GM23338 (cell line): Measurements from ENCODE around the gene S1PR3. TPM values are rescaled to one million over a fixed set of nuclear protein-coding genes. Genes with fewer than 3 reads are reported as not detected.

ENCODE experiments used
- ATAC-seq: fragments of 200-7000 bp; cut with Tn5 transposase; 3 replicates; pipeline ENCODE4 v1.9.1; 2020
- DNase-seq: peaks from one replicate; pipeline ENCODE4 v3.0.0-alpha.2; 2015; ENCODE audit warnings: low spot score
- H2AFZ ChIP-seq: fragments of 200-600 bp; sonication (generic); 2 replicates; pipeline ENCODE4 v1.8.0; 2016; ENCODE audit warnings: antibody characterized with exemption, mild to moderate bottlenecking, moderate library complexity
- H3F3A ChIP-seq: fragments of 200-600 bp; sonication (generic); replicated peaks from 2 replicates; pipeline ENCODE4 v1.8.0; 2017; ENCODE audit warnings: antibody characterized with exemption, mixed run types, low read depth
- H3K27ac ChIP-seq: fragments of 200-600 bp; sonication (generic); 2 replicates; pipeline ENCODE4 v1.6.1; 2016; ENCODE audit warnings: low read depth
- H3K27me3 ChIP-seq: fragments of 200-600 bp; sonication (generic); 2 replicates; pipeline ENCODE4 v1.8.0; 2016; ENCODE audit warnings: mild to moderate bottlenecking, mixed run types, moderate library complexity; ENCODE audit not compliant: insufficient read depth
- H3K36me3 ChIP-seq: fragments of 200-600 bp; sonication (generic); 2 replicates; pipeline ENCODE4 v1.8.0; 2016; ENCODE audit warnings: mild to moderate bottlenecking; ENCODE audit not compliant: insufficient read depth
- H3K4me1 ChIP-seq: fragments of 200-600 bp; sonication (generic); 2 replicates; pipeline ENCODE4 v1.8.0; 2016; ENCODE audit warnings: mild to moderate bottlenecking, moderate library complexity; ENCODE audit not compliant: insufficient read depth
- H3K4me2 ChIP-seq: fragments of 200-600 bp; sonication (generic); 2 replicates; pipeline ENCODE4 v1.7.1; 2017; ENCODE audit warnings: mixed run types
- H3K4me3 ChIP-seq: fragments of 200-600 bp; sonication (generic); 2 replicates; pipeline ENCODE4 v1.6.1; 2016; ENCODE audit warnings: mixed run types
- H3K79me2 ChIP-seq: fragments of 200-600 bp; sonication (generic); replicated peaks from 2 replicates; pipeline ENCODE4 v1.8.0; 2017; ENCODE audit warnings: mild to moderate bottlenecking; ENCODE audit not compliant: insufficient read depth
- H3K9me2 ChIP-seq: fragments of 200-600 bp; sonication (generic); 2 replicates; pipeline ENCODE4 v1.8.0; 2017; ENCODE audit not compliant: insufficient read depth
- H4K20me1 ChIP-seq: fragments of 200-600 bp; sonication (generic); replicated peaks from 2 replicates; pipeline ENCODE4 v1.8.0; 2017; ENCODE audit warnings: mild to moderate bottlenecking; ENCODE audit not compliant: insufficient read depth
- H3K27ac Mint-ChIP-seq: 2 replicates; pipeline ENCODE4 v1.8.0; 2020; ENCODE audit warnings: inconsistent platforms, mild to moderate bottlenecking, moderate library complexity, mixed read lengths
- H3K27me3 Mint-ChIP-seq: 3 replicates; pipeline ENCODE4 v1.8.0; 2022; ENCODE audit warnings: low read depth, mild to moderate bottlenecking, moderate library complexity, mixed read lengths, inconsistent platforms; ENCODE audit not compliant: insufficient read depth, poor library complexity
- H3K36me3 Mint-ChIP-seq: 3 replicates; pipeline ENCODE4 v1.8.0; 2021; ENCODE audit warnings: low read depth, mild to moderate bottlenecking, inconsistent platforms, moderate library complexity, mixed read lengths
- H3K4me1 Mint-ChIP-seq: 3 replicates; pipeline ENCODE4 v1.8.0; 2020; ENCODE audit warnings: mild to moderate bottlenecking, inconsistent platforms, mixed read lengths
- H3K4me3 Mint-ChIP-seq: 3 replicates; pipeline ENCODE4 v1.8.0; 2021; ENCODE audit warnings: moderate library complexity, mild to moderate bottlenecking, inconsistent platforms, mixed read lengths
- H3K9me3 Mint-ChIP-seq: 3 replicates; pipeline ENCODE4 v1.8.0; 2020; ENCODE audit warnings: moderate library complexity, mild to moderate bottlenecking, inconsistent platforms, mixed read lengths
- CREB1 ChIP-seq: fragments of 250-450 bp; sonication (Bioruptor Pico); IDR thresholded peaks from 2 replicates; pipeline ENCODE4 v1.5.0; 2020; ENCODE audit warnings: low read depth, mild to moderate bottlenecking, moderate library complexity
- EZH2phosphoT487 ChIP-seq: fragments of 200-600 bp; sonication (generic); IDR thresholded peaks from one replicate; pipeline ENCODE4 v1.8.1; 2018; ENCODE audit warnings: antibody characterized with exemption; ENCODE audit not compliant: unreplicated experiment
- JUNB ChIP-seq: IDR thresholded peaks from one replicate; pipeline ENCODE4 v1.6.1; 2016; ENCODE audit warnings: antibody characterized with exemption; ENCODE audit not compliant: unreplicated experiment
- NANOG ChIP-seq: IDR thresholded peaks from 2 replicates; pipeline ENCODE4 v1.6.1; 2016; ENCODE audit warnings: antibody characterized with exemption, borderline replicate concordance
- POLR2AphosphoS5 ChIP-seq: IDR thresholded peaks from 2 replicates; pipeline ENCODE4 v1.6.1; 2016; ENCODE audit warnings: antibody characterized with exemption, low read depth
- REST ChIP-seq: IDR thresholded peaks from one replicate; pipeline ENCODE4 v1.6.1; 2018; ENCODE audit warnings: antibody characterized with exemption; ENCODE audit not compliant: unreplicated experiment
- STAT1 ChIP-seq: IDR thresholded peaks from one replicate; pipeline ENCODE4 v1.6.1; 2016; ENCODE audit warnings: antibody characterized with exemption; ENCODE audit not compliant: unreplicated experiment
- ZNF114 ChIP-seq: fragments of 250-450 bp; sonication (Bioruptor Pico); IDR thresholded peaks from 2 replicates; pipeline ENCODE4 v1.5.0; 2020; ENCODE audit warnings: mild to moderate bottlenecking, moderate library complexity
- ZNF331 ChIP-seq: fragments of 250-450 bp; sonication (Bioruptor Pico); IDR thresholded peaks from 2 replicates; pipeline ENCODE4 v1.5.0; 2020; ENCODE audit warnings: low read depth, mild to moderate bottlenecking, moderate library complexity
- polyA plus RNA-seq: library from polyadenylated mRNA; unstranded; fragments of >200 nt; fragmentation: Nextera tagmentation; extraction: Ambion mirVana; gene quantifications from 2 replicates; pipeline ENCODE4 v1.2.1, GENCODE V29; 2016
- total RNA-seq: library from RNA; depleted of rRNA; stranded (reverse); fragments of >200 nt; shearing (Covaris generic); gene quantifications from 2 replicates; pipeline ENCODE4 v1.2.3, GENCODE V29; 2014
- TF ChIP-seq, protein P1 (sequence below): IDR thresholded peaks from 2 replicates; pipeline ENCODE4 v1.6.1; 2016; ENCODE audit warnings: antibody characterized with exemption

S1PR3 gene
- total and polyA plus RNA-seq, 2 experiments from 2014 or later: 2.1 to 7.6 TPM

DNA sequence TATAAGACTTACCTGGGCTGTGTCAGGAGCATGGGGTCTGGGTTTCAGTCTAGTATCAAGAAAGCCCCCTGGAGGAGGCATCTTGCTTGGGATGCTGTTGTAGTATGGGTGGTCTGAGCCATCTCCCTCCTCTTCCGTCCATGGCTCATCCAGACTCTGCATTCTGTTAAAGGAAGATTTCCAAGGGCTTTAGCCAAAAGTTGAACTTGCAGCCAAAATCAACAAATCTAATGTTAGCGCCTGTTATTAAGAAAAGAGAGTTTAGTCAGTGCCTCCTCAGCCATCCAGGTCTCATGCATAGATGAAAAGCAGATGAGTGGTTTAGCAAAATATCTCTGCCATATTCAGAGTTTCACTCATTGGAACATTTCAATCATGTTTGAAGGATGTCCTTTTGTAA lies 55.6 kb downstream of the S1PR3 start:
- Mint-ChIP-seq H3K27me3 (peaks cover 3% of the 10 kb centered on the region), H3K4me1 (no peaks in the 10 kb centered on the region), H3K27ac (no peak overlapping the region), H3K36me3 (no peaks in the 10 kb centered on the region), H3K4me3 (no peak overlapping the region), H3K9me3 (no peaks in the 10 kb centered on the region)
- ATAC-seq: no peak
- Histone ChIP-seq H3K4me1 (no peaks in the 10 kb centered on the region), H3K4me2 (no peak overlapping the region), H4K20me1 (no peaks in the 10 kb centered on the region), H3K27me3 (no peaks in the 10 kb centered on the region), H3K27ac (no peak overlapping the region), H3K79me2 (no peaks in the 10 kb centered on the region), H3F3A (no peaks in the 10 kb centered on the region), H3K36me3 (no peaks in the 10 kb centered on the region), H2AFZ (no peak overlapping the region), H3K4me3 (no peak overlapping the region), H3K9me2 (no peaks in the 10 kb centered on the region)
- no peak for TF ChIP-seq JUNB
- TF ChIP-seq CREB1 (CRISPR knock-in tag): no peak
- TF ChIP-seq ZNF114 (CRISPR knock-in tag): no peak
- no peak for TF ChIP-seq ZNF331 (CRISPR knock-in tag)
- TF ChIP-seq, protein P1, sequence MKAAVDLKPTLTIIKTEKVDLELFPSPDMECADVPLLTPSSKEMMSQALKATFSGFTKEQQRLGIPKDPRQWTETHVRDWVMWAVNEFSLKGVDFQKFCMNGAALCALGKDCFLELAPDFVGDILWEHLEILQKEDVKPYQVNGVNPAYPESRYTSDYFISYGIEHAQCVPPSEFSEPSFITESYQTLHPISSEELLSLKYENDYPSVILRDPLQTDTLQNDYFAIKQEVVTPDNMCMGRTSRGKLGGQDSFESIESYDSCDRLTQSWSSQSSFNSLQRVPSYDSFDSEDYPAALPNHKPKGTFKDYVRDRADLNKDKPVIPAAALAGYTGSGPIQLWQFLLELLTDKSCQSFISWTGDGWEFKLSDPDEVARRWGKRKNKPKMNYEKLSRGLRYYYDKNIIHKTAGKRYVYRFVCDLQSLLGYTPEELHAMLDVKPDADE: no peak
- TF ChIP-seq REST: no peak
- TF ChIP-seq EZH2phosphoT487: no peak
- TF ChIP-seq STAT1: no peak
- TF ChIP-seq NANOG: no peak
- TF ChIP-seq POLR2AphosphoS5: no peak
- DNase-seq: no peak

DNA sequence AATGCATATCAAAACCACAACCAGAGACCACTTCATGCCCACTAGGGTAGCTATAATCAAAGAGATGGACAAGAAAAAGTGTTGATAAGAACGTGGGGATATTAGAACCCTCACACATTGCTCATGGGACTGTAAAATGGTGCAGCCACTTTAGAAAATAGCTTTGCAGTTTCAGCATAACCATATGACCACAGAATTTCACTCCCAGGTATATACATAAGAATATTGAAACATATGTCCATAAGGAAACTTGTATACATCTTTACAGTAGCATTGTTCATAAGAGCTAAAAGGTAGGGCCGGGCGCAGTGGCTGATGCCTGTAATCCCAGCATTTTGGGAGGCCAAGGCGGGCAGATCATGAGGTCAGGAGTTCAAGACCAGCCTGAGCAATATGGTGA lies 56.4 kb downstream of the S1PR3 start:
- no peak overlapping the region for H3K27ac Mint-ChIP-seq
- H3K4me1 Mint-ChIP-seq: no peaks in the 10 kb centered on the region
- Histone ChIP-seq H3F3A (no peaks in the 10 kb centered on the region), H3K27ac (no peak overlapping the region), H3K27me3 (no peaks in the 10 kb centered on the region), H3K4me1 (no peaks in the 10 kb centered on the region), H2AFZ (no peak overlapping the region), H3K4me2 (no peak overlapping the region), H3K4me3 (no peak overlapping the region), H4K20me1 (no peaks in the 10 kb centered on the region), H3K79me2 (no peaks in the 10 kb centered on the region), H3K9me2 (no peaks in the 10 kb centered on the region), H3K36me3 (no peaks in the 10 kb centered on the region)
- no peaks in the 10 kb centered on the region for H3K9me3 Mint-ChIP-seq
- ATAC-seq (no peak), DNase-seq (no peak)
- no peak overlapping the region for H3K4me3 Mint-ChIP-seq
- peaks cover 3% of the 10 kb centered on the region for H3K27me3 Mint-ChIP-seq
- no peaks in the 10 kb centered on the region for H3K36me3 Mint-ChIP-seq
- TF ChIP-seq JUNB (no peak), EZH2phosphoT487 (no peak), NANOG (no peak), STAT1 (no peak), ZNF331 (CRISPR knock-in tag) (no peak)
